SK-N-SH treated with all-trans-retinoic acid at 6 μM for 48 hours (cell line): Measurements from ENCODE around the gene DAB1.

Source experiments
- ATAC-seq: fragments of 200-7000 bp; cut with Tn5 transposase; 3 replicates; pipeline ENCODE4 v1.9.1; 2020; ENCODE audit warnings: mild to moderate bottlenecking, moderate library complexity
- ARNTL ChIP-seq: fragments of 450-650 bp; formaldehyde crosslinking; IDR thresholded peaks from 2 replicates; pipeline ENCODE4 v1.5.0; 2020; ENCODE audit warnings: low read depth, mild to moderate bottlenecking, moderate library complexity, borderline replicate concordance
- CREB5 ChIP-seq: fragments of 250-450 bp; sonication (Bioruptor Pico); IDR thresholded peaks from 2 replicates; pipeline ENCODE4 v1.5.1; 2020; ENCODE audit warnings: low read depth, mild to moderate bottlenecking, moderate library complexity
- CSDC2 ChIP-seq: fragments of 250-450 bp; sonication (Bioruptor Pico); IDR thresholded peaks from 2 replicates; pipeline ENCODE4 v1.5.0; 2020; ENCODE audit warnings: mild to moderate bottlenecking, moderate library complexity
- CSRNP3 ChIP-seq: fragments of 250-450 bp; sonication (Bioruptor Pico); IDR thresholded peaks from 2 replicates; pipeline ENCODE4 v1.5.1; 2021; ENCODE audit warnings: mild to moderate bottlenecking, moderate library complexity
- ESRRG ChIP-seq: fragments of 250-450 bp; sonication (Bioruptor Pico); IDR thresholded peaks from 2 replicates; pipeline ENCODE4 v1.6.1; 2021; ENCODE audit warnings: mild to moderate bottlenecking
- GLIS3 ChIP-seq: fragments of 250-450 bp; sonication (Bioruptor Pico); IDR thresholded peaks from 2 replicates; pipeline ENCODE4 v1.5.0; 2020; ENCODE audit warnings: mild to moderate bottlenecking, moderate library complexity
- ISL1 ChIP-seq: fragments of 250-450 bp; sonication (Bioruptor Pico); IDR thresholded peaks from 2 replicates; pipeline ENCODE4 v2.1.2; 2022; ENCODE audit warnings: mild to moderate bottlenecking, moderate library complexity
- OSR1 ChIP-seq: fragments of 250-450 bp; sonication (Bioruptor Pico); IDR thresholded peaks from 2 replicates; pipeline ENCODE4 v1.8.0; 2022; ENCODE audit warnings: moderate library complexity, mild to moderate bottlenecking, inconsistent platforms
- PATZ1 ChIP-seq: fragments of 250-450 bp; sonication (Bioruptor Pico); IDR thresholded peaks from 2 replicates; pipeline ENCODE4 v1.8.0; 2020; ENCODE audit warnings: mild to moderate bottlenecking, moderate library complexity, borderline replicate concordance
- POU6F1 ChIP-seq: fragments of 250-450 bp; sonication (Bioruptor Pico); IDR thresholded peaks from 2 replicates; pipeline ENCODE4 v1.8.0; 2021; ENCODE audit warnings: low read depth, mild to moderate bottlenecking, moderate library complexity, borderline replicate concordance
- PPARA ChIP-seq: fragments of 250-450 bp; sonication (Bioruptor Pico); IDR thresholded peaks from 2 replicates; pipeline ENCODE4 v1.5.0; 2020; ENCODE audit warnings: mild to moderate bottlenecking, borderline replicate concordance
- RARB ChIP-seq: fragments of 250-450 bp; sonication (Bioruptor Pico); IDR thresholded peaks from 2 replicates; pipeline ENCODE4 v1.8.0; 2021; ENCODE audit warnings: mild to moderate bottlenecking, moderate library complexity
- SNAI2 ChIP-seq: fragments of 250-450 bp; sonication (Bioruptor Pico); IDR thresholded peaks from 2 replicates; pipeline ENCODE4 v1.5.0; 2020; ENCODE audit warnings: mild to moderate bottlenecking, moderate library complexity
- TCF4 ChIP-seq: fragments of 250-450 bp; sonication (Bioruptor Pico); IDR thresholded peaks from 2 replicates; pipeline ENCODE4 v1.8.0; 2021; ENCODE audit warnings: mild to moderate bottlenecking, moderate library complexity, borderline replicate concordance
- TSHZ2 ChIP-seq: fragments of 250-450 bp; sonication (Bioruptor Pico); IDR thresholded peaks from 2 replicates; pipeline ENCODE4 v1.5.0; 2020; ENCODE audit warnings: mild to moderate bottlenecking, moderate library complexity
- ZC3H10 ChIP-seq: fragments of 250-450 bp; sonication (Bioruptor Pico); IDR thresholded peaks from 2 replicates; pipeline ENCODE4 v1.5.1; 2021; ENCODE audit warnings: mild to moderate bottlenecking, moderate library complexity
- ZNF70 ChIP-seq: fragments of 450-650 bp; formaldehyde crosslinking; IDR thresholded peaks from 2 replicates; pipeline ENCODE4 v1.5.0; 2020; ENCODE audit warnings: mild to moderate bottlenecking, moderate library complexity
- ZNF8 ChIP-seq: fragments of 450-650 bp; formaldehyde crosslinking; IDR thresholded peaks from 2 replicates; pipeline ENCODE4 v1.5.0; 2020; ENCODE audit warnings: mild to moderate bottlenecking, moderate library complexity

Gene DAB1

GRCh38 chr1:57249511-57249910 lies 174.3 kb downstream of the DAB1 start:
- no peak for TF ChIP-seq ESRRG (CRISPR knock-in tag)
- TF ChIP-seq CREB5 (CRISPR knock-in tag), result no peak
- no peak for TF ChIP-seq ZNF8
- TF ChIP-seq PATZ1 (CRISPR knock-in tag), result no peak
- TF ChIP-seq RARB (CRISPR knock-in tag), result no peak
- TF ChIP-seq CSDC2 (CRISPR knock-in tag), result no peak
- TF ChIP-seq ZNF70 (CRISPR knock-in tag), result no peak
- TF ChIP-seq ZC3H10 (CRISPR knock-in tag), result no peak
- TF ChIP-seq OSR1 (CRISPR knock-in tag), result no peak
- ATAC-seq, result no peak

GRCh38 chr1:57248830-57249229 lies 175.0 kb downstream of the DAB1 start:
- TF ChIP-seq TSHZ2 (no peak), OSR1 (CRISPR knock-in tag) (no peak), PATZ1 (CRISPR knock-in tag) (no peak), SNAI2 (CRISPR knock-in tag) (no peak), CSDC2 (CRISPR knock-in tag) (no peak), ARNTL (no peak), RARB (CRISPR knock-in tag) (no peak), ESRRG (CRISPR knock-in tag) (no peak), GLIS3 (CRISPR knock-in tag) (no peak), CSRNP3 (CRISPR knock-in tag) (no peak)
- TF ChIP-seq, all 23 proteins: peak for 0
- ATAC-seq, result no peak

GRCh38 chr1:57238233-57238781 lies 185.6 kb downstream of the DAB1 start:
- TF ChIP-seq ARNTL (no peak), GLIS3 (CRISPR knock-in tag) (no peak), POU6F1 (CRISPR knock-in tag) (no peak), ZNF8 (no peak), PATZ1 (CRISPR knock-in tag) (no peak), ISL1 (no peak), PPARA (CRISPR knock-in tag) (no peak), TCF4 (CRISPR knock-in tag) (no peak)
- no peak for ATAC-seq
